ENCODE results near the gene MTMR10.

DNA sequence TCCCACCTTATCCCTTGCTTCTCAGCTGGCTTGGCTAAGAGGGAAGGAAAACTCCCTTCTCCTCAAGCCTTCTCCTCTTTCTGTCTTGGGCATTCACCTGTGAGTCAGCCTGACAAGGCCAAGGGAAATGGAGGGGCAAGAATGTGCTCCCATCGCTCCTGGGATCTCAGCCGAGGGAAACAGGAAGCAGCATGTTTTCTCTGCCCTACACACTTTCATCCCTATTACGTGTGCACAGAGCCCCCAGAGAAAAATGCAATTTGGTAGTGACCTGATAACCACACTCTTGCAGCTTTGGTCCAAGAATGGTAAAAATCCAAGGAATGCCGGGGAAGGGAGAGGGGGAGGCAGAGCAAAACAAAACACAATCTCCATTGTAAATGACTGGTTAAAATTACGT, 32.9 kb upstream of the MTMR10 start:
- no peak for TF ChIP-seq CTCF (IDR thresholded peaks at IDR 0.05)
- no peak for TF ChIP-seq EP300 (IDR thresholded peaks at IDR 0.05)

Data from sigmoid colon (tissue), 4 donors.